ENCODE measurements around the gene SPATA12.

The SPATA12 gene

DNA sequence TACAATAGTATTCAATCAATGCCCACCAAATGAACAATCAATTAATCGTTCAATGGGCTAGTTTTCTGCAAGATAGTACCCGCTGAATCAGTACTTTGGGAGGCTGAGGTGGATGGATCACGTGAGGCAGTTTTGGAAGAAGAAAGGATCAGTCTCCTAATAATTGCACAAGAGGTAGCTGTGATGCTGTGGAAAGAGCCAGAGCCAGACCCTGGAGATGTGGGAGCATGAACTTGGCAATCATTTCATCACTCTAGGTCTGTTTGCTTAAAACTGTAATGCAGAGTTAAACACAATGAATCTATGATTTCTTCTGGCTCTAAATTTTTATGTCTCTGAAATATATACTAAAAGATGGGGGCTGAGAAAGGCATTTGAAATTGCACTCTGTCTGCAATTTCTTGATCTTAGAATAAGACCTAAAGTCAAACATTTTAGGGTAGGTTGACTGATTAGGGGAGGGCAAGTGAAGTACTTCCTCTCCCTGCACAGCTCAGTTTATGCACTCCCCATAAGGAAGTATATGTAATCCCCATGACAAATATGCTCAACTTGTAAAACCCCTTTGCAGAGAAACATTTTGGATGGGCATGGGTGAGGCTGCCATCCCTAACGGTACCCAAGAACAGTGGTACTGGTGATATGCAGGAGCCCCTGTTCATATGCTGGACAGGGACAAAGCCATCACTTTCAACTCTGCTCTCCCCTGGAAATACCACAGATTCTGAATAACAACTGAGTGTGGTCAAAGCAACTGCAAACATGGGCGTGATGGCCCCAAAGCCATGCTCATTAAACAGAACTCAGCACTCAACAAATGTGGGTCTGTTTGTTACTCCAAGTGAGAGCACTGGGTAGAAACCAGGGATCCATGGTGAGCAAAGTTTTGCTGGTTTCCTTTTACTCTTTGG is 28.6 kb upstream of the SPATA12 start:
- Histone ChIP-seq H3K9ac (ENCODE audit: low read length) (no peak overlapping the region), H3K27ac (ENCODE audit: low read depth, low read length) (no peak overlapping the region), H4K20me1 (ENCODE audit: low read depth, low read length) (no peaks in the 10 kb centered on the region), H3K36me3 (ENCODE audit: low read length) (no peaks in the 10 kb centered on the region), H3K79me2 (ENCODE audit: insufficient read depth, low read length) (no peaks in the 10 kb centered on the region), H2AFZ (ENCODE audit: low read depth, low read length, severe bottlenecking) (no peak overlapping the region), H3K9me2 (replicated peaks; ENCODE audit: insufficient read depth, low read length) (no peaks in the 10 kb centered on the region), H3K4me2 (ENCODE audit: low read depth, low read length, poor library complexity, severe bottlenecking) (no peak overlapping the region), H3K9me3 (ENCODE audit: insufficient read depth, low read length) (no peaks in the 10 kb centered on the region), H3K4me3 (ENCODE audit: insufficient read depth, low read length, poor library complexity, severe bottlenecking) (no peak overlapping the region), H3F3A (ENCODE audit: insufficient read depth) (no peaks in the 10 kb centered on the region), H3K27me3 (ENCODE audit: low read length) (no peaks in the 10 kb centered on the region)
- TF ChIP-seq EZH2phosphoT487 (conservative IDR thresholded peaks at IDR 0.05; ENCODE audit: low read length): no peak
- TF ChIP-seq, protein P1, sequence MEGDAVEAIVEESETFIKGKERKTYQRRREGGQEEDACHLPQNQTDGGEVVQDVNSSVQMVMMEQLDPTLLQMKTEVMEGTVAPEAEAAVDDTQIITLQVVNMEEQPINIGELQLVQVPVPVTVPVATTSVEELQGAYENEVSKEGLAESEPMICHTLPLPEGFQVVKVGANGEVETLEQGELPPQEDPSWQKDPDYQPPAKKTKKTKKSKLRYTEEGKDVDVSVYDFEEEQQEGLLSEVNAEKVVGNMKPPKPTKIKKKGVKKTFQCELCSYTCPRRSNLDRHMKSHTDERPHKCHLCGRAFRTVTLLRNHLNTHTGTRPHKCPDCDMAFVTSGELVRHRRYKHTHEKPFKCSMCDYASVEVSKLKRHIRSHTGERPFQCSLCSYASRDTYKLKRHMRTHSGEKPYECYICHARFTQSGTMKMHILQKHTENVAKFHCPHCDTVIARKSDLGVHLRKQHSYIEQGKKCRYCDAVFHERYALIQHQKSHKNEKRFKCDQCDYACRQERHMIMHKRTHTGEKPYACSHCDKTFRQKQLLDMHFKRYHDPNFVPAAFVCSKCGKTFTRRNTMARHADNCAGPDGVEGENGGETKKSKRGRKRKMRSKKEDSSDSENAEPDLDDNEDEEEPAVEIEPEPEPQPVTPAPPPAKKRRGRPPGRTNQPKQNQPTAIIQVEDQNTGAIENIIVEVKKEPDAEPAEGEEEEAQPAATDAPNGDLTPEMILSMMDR (IDR thresholded peaks at IDR 0.05; ENCODE audit: insufficient read depth, low read length, poor library complexity, severe bottlenecking): no peak

DNA sequence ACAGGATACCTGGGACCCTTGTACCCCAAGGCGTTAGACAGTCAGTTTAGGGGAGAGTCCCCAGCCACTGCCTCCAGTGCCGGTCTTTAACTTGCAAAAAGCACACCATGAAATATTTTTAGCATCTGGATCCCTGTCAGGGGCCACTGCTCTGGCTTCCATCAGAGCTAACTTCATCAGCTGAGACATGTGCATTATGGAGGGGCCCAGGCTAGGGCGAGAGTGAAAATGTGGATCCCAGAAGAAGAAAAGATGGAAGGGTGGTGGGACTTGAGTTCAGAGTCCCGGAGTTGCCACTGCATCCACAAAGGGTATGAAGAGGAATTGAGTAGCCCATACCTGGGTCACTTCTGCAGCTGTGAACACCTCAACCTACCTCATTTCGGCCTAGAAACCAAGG is 23.5 kb upstream of the SPATA12 start:
- Histone ChIP-seq H3K4me3 (ENCODE audit: insufficient read depth, low read length, poor library complexity, severe bottlenecking) (no peak overlapping the region), H3K27me3 (ENCODE audit: low read length) (no peaks in the 10 kb centered on the region), H4K20me1 (ENCODE audit: low read depth, low read length) (no peaks in the 10 kb centered on the region), H3F3A (ENCODE audit: insufficient read depth) (no peaks in the 10 kb centered on the region), H3K9me2 (replicated peaks; ENCODE audit: insufficient read depth, low read length) (no peaks in the 10 kb centered on the region), H2AFZ (ENCODE audit: low read depth, low read length, severe bottlenecking) (no peak overlapping the region), H3K36me3 (ENCODE audit: low read length) (no peaks in the 10 kb centered on the region), H3K79me2 (ENCODE audit: insufficient read depth, low read length) (no peaks in the 10 kb centered on the region), H3K9me3 (ENCODE audit: insufficient read depth, low read length) (no peaks in the 10 kb centered on the region), H3K27ac (ENCODE audit: low read depth, low read length) (no peak overlapping the region), H3K9ac (ENCODE audit: low read length) (no peak overlapping the region), H3K4me2 (ENCODE audit: low read depth, low read length, poor library complexity, severe bottlenecking) (no peak overlapping the region)
- TF ChIP-seq EZH2phosphoT487 (conservative IDR thresholded peaks at IDR 0.05; ENCODE audit: low read length): no peak
- TF ChIP-seq, protein P1 (IDR thresholded peaks at IDR 0.05; ENCODE audit: insufficient read depth, low read length, poor library complexity, severe bottlenecking): no peak

DNA sequence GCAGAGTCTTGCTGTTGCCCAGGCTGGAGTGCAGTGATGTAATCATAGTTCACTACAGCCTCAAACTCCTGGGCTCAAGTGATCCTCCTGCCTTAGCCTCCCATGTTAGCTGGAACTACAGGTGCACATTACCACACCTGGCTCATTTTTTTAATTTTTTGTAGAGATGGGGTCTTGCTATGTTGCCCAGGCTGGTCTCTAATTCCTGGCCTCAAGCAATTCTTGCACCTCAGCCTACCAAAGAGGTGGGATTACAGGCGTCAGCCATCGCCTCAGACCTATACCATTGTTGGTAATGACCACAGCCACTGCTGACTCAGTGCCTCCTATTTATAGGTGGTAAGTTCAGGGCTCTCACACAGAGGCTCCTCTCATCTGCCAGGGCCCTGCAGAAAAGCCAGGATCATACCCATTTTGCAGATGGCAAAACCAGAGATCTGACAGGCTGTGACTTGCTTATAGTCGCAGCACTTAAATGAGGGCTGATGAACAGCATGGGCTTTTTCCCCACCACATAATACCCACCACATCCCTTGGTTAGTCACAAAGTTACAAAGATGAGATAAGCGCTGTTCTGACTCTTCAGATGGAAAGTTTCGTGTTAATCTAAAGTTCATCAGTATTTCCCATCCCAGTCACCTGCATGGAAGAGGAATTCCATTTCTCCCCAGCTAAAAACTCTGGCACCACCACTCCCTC is 21.8 kb upstream of the SPATA12 start:
- H3K4me2 ChIP-seq (ENCODE audit: low read depth, low read length, poor library complexity, severe bottlenecking): no peak overlapping the region
- H3F3A ChIP-seq (ENCODE audit: insufficient read depth): no peaks in the 10 kb centered on the region
- H3K4me3 ChIP-seq (ENCODE audit: insufficient read depth, low read length, poor library complexity, severe bottlenecking): no peak overlapping the region
- H3K36me3 ChIP-seq (ENCODE audit: low read length): no peaks in the 10 kb centered on the region
- no peak overlapping the region for H3K27ac ChIP-seq (ENCODE audit: low read depth, low read length)
- TF ChIP-seq, protein P1 (IDR thresholded peaks at IDR 0.05; ENCODE audit: insufficient read depth, low read length, poor library complexity, severe bottlenecking): no peak
- no peak for TF ChIP-seq EZH2phosphoT487 (conservative IDR thresholded peaks at IDR 0.05; ENCODE audit: low read length)
- no peak overlapping the region for H2AFZ ChIP-seq (ENCODE audit: low read depth, low read length, severe bottlenecking)
- H3K9ac ChIP-seq (ENCODE audit: low read length): no peak overlapping the region
- no peaks in the 10 kb centered on the region for H3K9me3 ChIP-seq (ENCODE audit: insufficient read depth, low read length)
- no peaks in the 10 kb centered on the region for H3K79me2 ChIP-seq (ENCODE audit: insufficient read depth, low read length)
- H4K20me1 ChIP-seq (ENCODE audit: low read depth, low read length): no peaks in the 10 kb centered on the region
- H3K27me3 ChIP-seq (ENCODE audit: low read length): no peaks in the 10 kb centered on the region
- no peaks in the 10 kb centered on the region for H3K9me2 ChIP-seq (replicated peaks; ENCODE audit: insufficient read depth, low read length)
